Esophagus muscularis mucosa (tissue), 4 donors: ENCODE measurements around the gene SIGLEC10. TPM values are rescaled to one million over a fixed set of nuclear protein-coding genes. Genes with fewer than 3 reads are reported as not detected.
"Not testable (repeated sequence)": the region's sequence is repeated elsewhere in the genome, so short reads cannot be mapped to it uniquely, and the experiment has no call there.

Source experiments
- DNase-seq: peaks from one replicate; pipeline ENCODE4 v3.0.0-alpha.2; 2017; ENCODE audit errors: extremely low spot score
- H3K27ac ChIP-seq, 4 donors: fragments of 200-600 bp; sonication (generic); replicated peaks in 1 of 4; 1 replicate in 3 of 4; 2 replicates in 1 of 4; pipeline ENCODE4 v1.5.1; 2016 to 2019; ENCODE audit warnings: mild to moderate bottlenecking in 1 of 4
- H3K27me3 ChIP-seq, 4 donors: fragments of 200-600 bp; sonication (generic); one replicate each; pipeline versions ENCODE4 v1.5.1 to v1.6.0; 2016 to 2019
- H3K36me3 ChIP-seq, 4 donors: fragments of 200-600 bp; sonication (generic); one replicate each; pipeline ENCODE4 v1.5.1; 2016 to 2019
- H3K4me1 ChIP-seq, 4 donors: fragments of 200-600 bp; sonication (generic); one replicate each; pipeline ENCODE4 v1.5.1; 2016 to 2019
- H3K4me3 ChIP-seq, 4 donors: fragments of 200-600 bp; sonication (generic); 1 replicate in 2 of 4; 2 replicates in 2 of 4; pipeline ENCODE4 v1.5.1; 2016 to 2019; ENCODE audit warnings: mild to moderate bottlenecking in 4 of 4, moderate library complexity in 1 of 4
- H3K9me3 ChIP-seq, 4 donors: fragments of 200-600 bp; sonication (generic); 1 replicate in 3 of 4; 2 replicates in 1 of 4; pipeline ENCODE4 v1.5.1; 2016 to 2019
- CTCF ChIP-seq, 3 experiments: fragments of 200-600 bp in 2 of 3; fragments of 450-650 bp in 1 of 3; sonication (generic) in 2 of 3; IDR thresholded peaks; one replicate each; pipeline ENCODE4 v1.5.1; 2017 to 2019; ENCODE audit warnings: antibody characterized with exemption in 3 of 3, mild to moderate bottlenecking in 2 of 3, moderate library complexity in 1 of 3
- EP300 ChIP-seq: sonication (generic); formaldehyde crosslinking; IDR thresholded peaks from one replicate; pipeline ENCODE4 v1.6.1; 2017; ENCODE audit warnings: antibody characterized with exemption
- POLR2A ChIP-seq: fragments of 450-650 bp; IDR thresholded peaks from one replicate; pipeline ENCODE4 v1.6.1; 2017; ENCODE audit warnings: antibody characterized with exemption, moderate library complexity, mild to moderate bottlenecking, low read depth
- POLR2AphosphoS5 ChIP-seq, 2 donors: sonication (generic); formaldehyde crosslinking; IDR thresholded peaks; one replicate each; pipeline ENCODE4 v1.6.1; 2017; ENCODE audit warnings: antibody characterized with exemption in 2 of 2
- WGBS: methylation state at CpG from one replicate; pipeline ENCODE4 v1.1.5; 2018; 5-methylcytosine and 5-hydroxymethylcytosine counted together
- intact Hi-C: fragments of 100-400 bp; cut with DNase I; formaldehyde crosslinking; loops from one replicate; pipeline ENCODE4 v1.15.1; 2023
- total RNA-seq, 4 donors: library from RNA; depleted of rRNA; stranded (reverse); fragments of >200 nt; gene quantifications; one replicate each; pipeline versions ENCODE4 v1.1.0 to v1.2.1, GENCODE V29; 2016

SIGLEC10 gene
- total RNA-seq, 4 donors from 2014 or later: 1.4 to 4.1 (median 2.4) TPM

- Histone ChIP-seq H3K27me3 (peaks cover 0 to 82% (median 0%) of the 10 kb centered on the region in 4 donors), H3K4me1 (peaks cover 0 to 9% (median 3%) of the 10 kb centered on the region in 4 donors), H3K4me3 (no peak overlapping the region), H3K27ac (no peak overlapping the region), H3K36me3 (no peaks in the 10 kb centered on the region), H3K9me3 (no peaks in the 10 kb centered on the region)
- no peak for DNase-seq
- TF ChIP-seq CTCF (IDR thresholded peaks at IDR 0.05) (no peak), EP300 (no peak), POLR2AphosphoS5 (IDR thresholded peaks at IDR 0.05) (no peak), POLR2A (no peak)
- WGBS: 81% methylated on average over 2 of the region's 2 CpGs
- intact Hi-C loops: no loop called here
These were observed 1.3 kb upstream of the SIGLEC10 start for GRCh38 chr19:51418707-51419106.

GRCh38 chr19:51417810-51418157 is 342 bp upstream of the SIGLEC10 start:
- H3K36me3 ChIP-seq: no peaks in the 10 kb centered on the region

GRCh38 chr19:51416422-51416821 is 1.0 kb downstream of the SIGLEC10 start:
- intact Hi-C loops, H3K4me3 ChIP-seq, H3K36me3 ChIP-seq, H3K4me1 ChIP-seq, H3K9me3 ChIP-seq, H3K27ac ChIP-seq, DNase-seq: not testable (repeated sequence)
- H3K27me3 ChIP-seq: peaks cover 0 to 66% (median 0%) of the 10 kb centered on the region in 4 donors
- WGBS: 60% methylated on average over 4 of the region's 15 CpGs

More at GRCh38 chr19:51417810-51418157, 342 bp upstream of the SIGLEC10 start:
- DNase-seq: no peak
- intact Hi-C loops: no loop called here
- WGBS: 77% methylated on average over 3 of the region's 3 CpGs
- Histone ChIP-seq H3K27ac (no peak overlapping the region), H3K4me3 (no peak overlapping the region), H3K9me3 (no peaks in the 10 kb centered on the region), H3K27me3 (peaks cover 0 to 76% (median 0%) of the 10 kb centered on the region in 4 donors), H3K4me1 (peaks cover 0 to 9% (median 3%) of the 10 kb centered on the region in 4 donors)
- TF ChIP-seq POLR2A: no peak
- no peak for TF ChIP-seq EP300
- TF ChIP-seq POLR2AphosphoS5 (IDR thresholded peaks at IDR 0.05): no peak
- TF ChIP-seq CTCF (IDR thresholded peaks at IDR 0.05): no peak

- no peak for TF ChIP-seq POLR2AphosphoS5 (IDR thresholded peaks at IDR 0.05)
- TF ChIP-seq POLR2A: no peak
- no peak for TF ChIP-seq EP300
- no peak for TF ChIP-seq CTCF (IDR thresholded peaks at IDR 0.05)
- Histone ChIP-seq H3K36me3 (no peaks in the 10 kb centered on the region), H3K27ac (no peak overlapping the region), H3K4me3 (no peak overlapping the region), H3K9me3 (no peaks in the 10 kb centered on the region), H3K27me3 (peaks cover 0 to 65% (median 0%) of the 10 kb centered on the region in 4 donors), H3K4me1 (no peaks in the 10 kb centered on the region)
- no peak for DNase-seq
- intact Hi-C loops: no loop called here
- no CpG with 5 or more reads among the region's 12 CpGs for WGBS
These were observed 2.3 kb downstream of the SIGLEC10 start for GRCh38 chr19:51415187-51415586.

GRCh38 chr19:51410950-51411748 is 6.3 kb downstream of the SIGLEC10 start:
- DNase-seq: no peak
- H3K4me1 ChIP-seq: no peaks in the 10 kb centered on the region
- no peak overlapping the region for H3K4me3 ChIP-seq
- WGBS: 94% methylated on average over 13 of the region's 15 CpGs
- no peak for TF ChIP-seq POLR2AphosphoS5 (IDR thresholded peaks at IDR 0.05)
- TF ChIP-seq CTCF (IDR thresholded peaks at IDR 0.05): no peak
- TF ChIP-seq POLR2A: no peak
- no peak for TF ChIP-seq EP300
- no peaks in the 10 kb centered on the region for H3K36me3 ChIP-seq
- H3K27ac ChIP-seq: no peak overlapping the region
- H3K9me3 ChIP-seq: peaks cover 0 to under 1% (median 0%) of the 10 kb centered on the region in 4 donors
- intact Hi-C loops: no loop called here
- peaks cover 0 to 36% (median 0%) of the 10 kb centered on the region in 4 donors for H3K27me3 ChIP-seq
